DMS114 treated with DMSO at 0.1 percent for 48 hours (cell line): Measurements from ENCODE around the gene SPN.
"Not testable (repeated sequence)": the region's sequence is repeated elsewhere in the genome, so short reads cannot be mapped to it uniquely, and the experiment has no call there.

ENCODE experiments used
- DNase-seq: peaks from one replicate; lab custom pipeline; 2025; ENCODE audit not compliant: unreplicated experiment; lab: John Stamatoyannopoulos, UW

Gene SPN

DNA sequence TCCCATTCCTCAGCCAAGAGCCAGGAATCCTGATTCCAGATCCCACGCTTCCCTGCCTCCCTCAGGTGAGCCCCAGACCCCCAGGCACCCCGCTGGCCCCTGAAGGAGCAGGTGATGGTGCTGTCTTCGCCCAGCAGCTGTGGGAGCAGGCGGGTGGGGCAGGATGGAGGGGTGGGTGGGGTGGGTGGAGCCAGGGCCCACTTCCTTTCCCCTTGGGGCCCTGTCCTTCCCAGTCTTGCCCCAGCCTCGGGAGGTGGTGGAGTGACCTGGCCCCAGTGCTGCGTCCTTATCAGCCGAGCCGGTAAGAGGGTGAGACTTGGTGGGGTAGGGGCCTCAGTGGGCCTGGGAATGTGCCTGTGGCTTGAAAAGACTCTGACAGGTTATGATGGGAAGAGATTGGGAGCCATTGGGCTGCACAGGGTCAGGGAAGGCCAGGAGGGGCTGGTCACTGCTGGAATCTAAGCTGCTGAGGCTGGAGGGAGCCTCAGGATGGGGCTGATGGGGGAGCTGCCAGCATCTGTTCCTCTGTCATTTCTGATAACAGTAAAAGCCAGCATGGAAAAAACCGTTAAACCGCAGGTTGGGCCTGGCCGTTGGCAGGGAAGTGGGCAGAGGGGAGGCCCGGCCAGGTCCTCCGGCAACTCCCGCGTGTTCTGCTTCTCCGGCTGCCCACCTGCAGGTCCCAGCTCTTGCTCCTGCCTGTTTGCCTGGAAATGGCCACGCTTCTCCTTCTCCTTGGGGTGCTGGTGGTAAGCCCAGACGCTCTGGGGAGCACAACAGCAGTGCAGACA lies at the start of gene SPN:
Gene SPN, plus strand, starts transcription at position 232 of the 791 bp plus-strand sequence. Its CDS starts 482 bp downstream, at position 714.
- DNase-seq: no peak

- DNase-seq: peak; percentile 57
Observed at GRCh38 chr16:29613307-29614057, 49.6 kb upstream of the SPN start.

DNA sequence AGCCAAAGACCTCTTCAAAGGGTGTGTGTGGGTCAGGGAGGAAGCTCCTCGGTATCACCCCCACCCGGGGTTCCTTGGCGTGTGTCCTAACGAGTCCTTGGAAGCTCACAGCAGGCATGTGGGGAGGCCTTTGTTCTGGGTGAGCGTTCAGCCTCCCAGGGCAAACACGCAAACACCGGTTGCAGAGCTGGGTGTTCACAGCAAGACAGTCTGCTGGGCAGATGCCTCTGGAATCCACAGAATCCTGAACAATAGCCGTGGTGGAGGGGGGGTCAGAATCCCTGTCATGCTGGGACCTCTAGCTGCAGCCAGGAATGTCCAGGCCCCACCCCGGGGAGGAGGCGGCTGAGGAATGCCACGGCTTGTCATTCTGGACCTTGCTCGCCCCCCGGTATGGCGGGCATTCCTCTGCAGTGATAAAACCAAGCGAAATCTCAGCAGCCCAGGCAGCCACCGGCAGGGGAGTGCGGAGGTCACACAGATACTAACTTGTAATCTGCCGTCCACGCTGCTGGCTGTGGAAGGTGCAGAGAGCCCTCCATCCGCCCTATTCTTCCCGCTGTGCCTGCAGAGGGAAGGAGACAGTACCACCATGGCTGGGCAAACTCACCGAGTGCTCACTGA lies 48.2 kb upstream of the SPN start:
- not testable (repeated sequence) for DNase-seq

DNA sequence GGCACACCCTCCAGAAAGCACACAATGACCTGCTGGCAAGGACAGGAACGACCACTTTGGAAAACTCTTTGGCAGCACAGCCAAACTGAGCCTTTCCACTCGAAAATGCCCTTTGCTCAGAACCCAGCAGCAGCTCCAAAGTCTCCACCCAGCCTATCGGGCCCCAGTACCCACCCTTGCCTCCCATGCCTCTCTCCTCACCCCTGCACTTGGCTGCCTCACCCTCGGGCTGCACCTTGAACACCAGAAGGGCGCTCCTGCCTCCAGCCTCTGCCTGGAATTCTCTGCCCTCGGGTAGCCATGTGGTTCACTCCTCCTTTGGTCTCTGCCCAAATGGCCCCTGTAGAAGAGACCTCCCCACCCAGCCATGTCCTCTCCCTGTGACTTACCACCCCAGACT lies 46.9 kb upstream of the SPN start:
- not testable (repeated sequence) for DNase-seq

DNA sequence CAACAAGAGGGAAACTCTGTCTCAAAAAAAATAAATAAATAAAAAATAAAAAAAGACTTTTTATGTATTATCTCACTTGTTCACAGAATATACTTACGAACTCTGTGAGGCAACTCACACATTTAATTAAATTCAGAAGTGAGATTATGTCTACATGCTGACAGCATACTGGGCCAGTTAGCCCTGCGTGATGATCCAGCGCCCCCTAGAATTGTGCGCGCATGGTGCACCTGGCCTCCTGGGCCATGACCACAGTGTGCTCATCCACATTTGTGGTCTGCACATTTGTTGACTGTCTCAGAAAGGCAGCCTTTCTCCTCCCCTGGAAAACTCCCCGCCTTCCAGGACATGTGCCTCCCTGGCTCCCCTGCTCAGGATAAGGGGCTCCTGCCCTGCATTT lies 42.5 kb upstream of the SPN start:
- DNase-seq: not testable (repeated sequence)

DNA sequence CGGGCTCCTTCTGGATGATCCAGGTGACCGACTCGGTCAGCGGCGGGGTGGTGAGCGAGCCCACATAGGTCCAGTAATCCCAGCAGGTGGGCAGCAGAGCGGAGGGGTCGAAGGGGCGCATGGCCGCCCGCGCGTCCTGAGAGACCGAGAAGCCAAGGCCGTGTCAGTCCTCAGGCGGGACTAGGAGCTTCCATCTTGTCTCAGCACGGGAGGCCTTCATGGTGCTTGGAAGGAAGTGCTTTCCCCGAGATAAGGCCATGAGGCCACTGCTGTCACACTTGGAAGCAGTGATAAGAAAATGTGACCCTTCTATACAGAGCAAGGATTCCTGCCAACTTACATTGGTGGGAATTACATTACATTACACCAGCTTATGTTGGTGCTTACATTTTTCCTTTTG lies 40.3 kb upstream of the SPN start:
- not testable (repeated sequence) for DNase-seq

GRCh38 chr16:29623253-29623652 lies 39.8 kb upstream of the SPN start:
- DNase-seq: not testable (repeated sequence)

- not testable (repeated sequence) for DNase-seq
Observed at GRCh38 chr16:29625114-29625513, 37.9 kb upstream of the SPN start.

GRCh38 chr16:29626778-29627331 lies 36.2 kb upstream of the SPN start:
- DNase-seq: not testable (repeated sequence)

GRCh38 chr16:29627661-29628075 lies 35.4 kb upstream of the SPN start:
- DNase-seq: not testable (repeated sequence)

DNA sequence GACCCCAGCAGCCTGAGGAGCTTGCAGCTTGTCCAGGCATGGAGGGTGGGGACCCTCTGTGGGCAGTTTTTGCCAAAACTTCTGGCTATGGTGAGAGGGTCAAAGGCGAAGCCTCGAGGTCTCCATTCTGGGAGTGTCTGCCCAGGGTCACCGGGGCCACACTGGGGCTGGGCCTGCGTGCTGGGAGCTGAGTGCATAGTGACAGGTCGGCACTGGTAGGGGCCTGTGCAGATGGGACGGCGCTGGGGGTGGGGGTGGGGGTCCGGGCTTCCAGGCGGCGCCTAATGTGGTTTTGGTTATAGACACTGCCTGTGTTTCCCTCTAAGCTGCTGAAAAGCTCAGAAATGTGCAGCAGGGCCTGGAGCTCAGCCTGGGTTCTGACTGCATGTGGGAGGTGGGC lies 34.3 kb upstream of the SPN start:
- not testable (repeated sequence) for DNase-seq

- DNase-seq: not testable (repeated sequence)
Observed at GRCh38 chr16:29629318-29629717, 33.7 kb upstream of the SPN start.

DNA sequence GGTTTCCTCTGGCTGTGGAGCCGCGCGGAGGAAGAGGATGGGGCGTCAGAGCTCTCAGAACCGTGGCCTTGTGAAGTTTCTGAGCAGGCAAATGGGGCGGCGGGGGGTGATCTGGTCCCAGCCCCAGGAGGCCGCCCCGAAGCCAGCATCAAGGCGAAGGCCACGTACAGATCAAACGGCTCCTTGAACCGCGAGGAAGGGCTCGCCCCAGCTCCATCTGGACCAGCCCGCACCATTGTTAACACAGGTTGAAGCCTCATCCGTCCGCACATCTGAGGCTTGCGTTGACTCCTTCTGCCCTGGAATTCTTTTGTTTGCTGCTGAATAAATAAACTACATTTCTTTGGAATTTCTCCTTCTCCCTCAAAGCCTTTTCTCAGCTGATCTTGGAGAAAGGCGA lies 31.4 kb upstream of the SPN start:
- not testable (repeated sequence) for DNase-seq

- not testable (repeated sequence) for DNase-seq
Observed at GRCh38 chr16:29635902-29636301, 27.1 kb upstream of the SPN start.

- DNase-seq: not testable (repeated sequence)
Observed at GRCh38 chr16:29636368-29636767, 26.7 kb upstream of the SPN start.

DNA sequence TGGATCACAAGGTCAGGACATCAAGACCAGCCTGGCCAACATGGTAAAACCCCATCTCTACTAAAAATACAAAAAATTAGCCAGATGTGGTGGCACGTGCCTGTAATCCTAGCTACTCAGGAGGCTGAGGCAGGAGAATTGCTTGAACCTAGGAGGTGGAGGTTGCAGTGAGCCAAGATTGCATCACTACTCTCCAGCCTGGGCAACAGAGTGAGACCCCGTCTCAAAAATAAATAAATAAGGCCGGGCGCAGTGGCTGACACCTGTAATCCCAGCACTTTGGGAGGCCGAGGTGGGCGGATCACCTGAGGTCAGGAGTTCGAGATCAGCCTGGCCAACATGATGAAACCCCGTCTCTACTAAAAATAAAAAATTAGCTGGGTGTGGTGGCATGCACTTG lies 24.3 kb upstream of the SPN start:
- not testable (repeated sequence) for DNase-seq

DNA sequence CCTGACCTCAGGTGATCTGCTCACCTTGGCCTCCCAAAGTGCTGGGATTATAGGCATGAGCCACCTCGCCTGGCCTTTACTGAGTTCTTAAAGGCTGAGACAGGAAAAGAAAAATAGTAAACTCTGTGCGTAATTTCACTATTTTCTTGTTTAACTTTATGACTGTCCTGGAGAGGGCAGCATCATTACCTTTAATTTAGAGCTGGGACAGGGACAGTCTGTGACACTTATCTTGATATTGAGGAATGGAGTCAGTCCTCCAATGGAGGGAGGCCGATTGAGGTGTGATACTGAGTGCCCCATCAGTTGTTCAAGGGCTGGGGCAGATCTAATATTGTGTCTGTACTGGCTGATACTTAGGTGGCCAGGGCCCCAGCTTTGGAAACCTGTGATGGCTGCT lies 21.5 kb upstream of the SPN start:
- peak; percentile 3 for DNase-seq

- no peak for DNase-seq
Observed at GRCh38 chr16:29643596-29643995, 19.5 kb upstream of the SPN start.

- no peak for DNase-seq
Observed at GRCh38 chr16:29644338-29644857, 18.6 kb upstream of the SPN start.

DNA sequence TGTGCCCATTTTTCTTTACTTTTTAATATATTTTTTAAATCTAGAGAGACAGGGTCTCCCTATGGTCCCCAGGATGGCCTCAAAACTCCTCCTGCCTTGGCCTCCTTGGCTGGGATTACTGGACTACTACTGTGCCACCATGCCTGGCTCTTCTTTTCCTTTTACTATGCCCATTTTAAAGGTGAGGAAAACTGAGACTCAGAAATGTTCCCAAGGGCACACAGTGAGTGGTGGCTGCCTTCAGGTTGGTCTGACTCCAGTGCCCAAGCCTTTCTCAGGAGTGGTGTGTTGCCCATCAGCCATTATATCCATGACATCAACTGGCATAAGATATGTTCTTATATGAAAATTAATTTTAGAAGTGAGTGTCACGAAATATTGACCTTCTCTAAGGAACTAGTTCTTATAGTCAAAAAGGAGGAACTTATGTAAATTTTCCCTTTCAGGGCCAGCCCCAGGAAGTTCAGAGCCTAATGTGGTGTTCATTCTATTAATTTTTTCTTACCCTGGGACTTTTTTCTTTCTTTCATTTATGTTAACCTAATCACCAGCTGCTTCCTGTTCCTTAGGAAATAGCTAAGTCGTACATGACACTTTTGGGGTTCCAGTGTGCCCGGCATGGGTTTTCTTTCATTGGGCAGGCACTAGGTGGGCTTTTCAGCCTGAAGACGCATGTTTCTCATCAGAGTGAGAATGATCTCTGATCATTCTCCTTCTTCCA lies 17.9 kb upstream of the SPN start:
- DNase-seq: no peak
